ENCODE data around the gene SNX32.
A peak's percentile ranks its signal among the peaks of the same experiment; 100 is the strongest.

Gene SNX32

DNA sequence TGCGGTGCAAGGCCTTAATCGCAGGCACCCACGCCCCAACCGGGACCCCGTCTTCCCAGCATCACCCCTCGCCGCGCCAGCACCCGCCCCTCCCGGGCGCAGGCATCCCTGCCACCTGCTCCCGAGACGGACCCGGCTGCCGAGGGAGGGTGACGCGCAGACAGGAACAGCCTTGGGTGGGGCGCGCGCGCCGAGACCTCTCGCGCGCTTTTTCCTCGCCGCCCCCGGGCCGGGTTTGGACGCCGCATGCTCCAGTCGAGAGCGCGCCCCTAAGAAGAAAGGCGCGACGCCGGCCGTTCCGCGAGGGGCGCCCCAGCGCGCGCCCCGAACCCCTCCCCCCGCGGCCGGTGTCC is 23.7 kb downstream of the SNX32 start:
- DNase-seq (ENCODE audit: low read depth), result no peak

DNA sequence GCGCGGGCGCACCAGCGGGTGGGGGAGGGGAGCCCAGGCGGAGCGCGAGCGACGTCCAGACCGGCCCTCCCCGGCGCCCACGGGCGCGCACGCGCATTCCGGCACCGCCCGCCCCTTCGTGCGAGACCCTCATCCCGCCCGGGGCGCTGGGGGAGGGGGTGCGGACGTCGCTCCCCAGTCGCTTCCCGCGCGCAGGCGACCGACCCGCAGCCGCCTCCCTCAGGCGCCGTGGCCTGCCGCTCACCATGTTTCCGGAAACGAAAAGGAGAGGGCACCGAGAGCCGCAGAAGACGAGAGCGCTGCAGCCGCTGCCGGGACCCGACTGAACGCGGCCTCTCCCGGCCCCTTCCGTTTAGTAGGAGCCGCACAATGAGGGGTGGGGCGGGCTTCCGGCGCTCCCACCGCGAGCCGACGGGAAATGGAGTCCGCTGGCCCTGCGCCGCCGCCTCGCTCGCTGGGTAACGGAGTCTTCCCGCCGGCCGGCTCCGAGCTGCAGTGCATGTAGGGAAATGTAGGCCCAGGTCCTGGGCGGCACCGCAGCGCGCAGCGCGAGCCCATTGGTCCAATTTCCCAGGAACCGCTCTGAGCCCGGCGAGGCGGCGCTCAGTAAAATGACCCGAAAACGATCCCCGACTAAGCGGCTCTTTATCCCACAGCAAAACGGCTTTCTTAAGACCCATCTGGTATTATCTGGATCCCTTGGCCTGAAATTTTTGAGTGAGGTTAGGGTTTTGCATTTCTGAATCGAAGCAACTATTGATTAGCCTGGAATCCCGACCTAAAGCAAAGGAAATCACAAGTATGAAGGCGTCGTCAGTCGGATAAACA is 24.3 kb downstream of the SNX32 start, which contains the start of gene CFL1:
Gene CFL1, minus strand, starts transcription at position 328 of the 828 bp plus-strand sequence. Its CDS starts 81 bp downstream, at position 247.
- peak; percentile 84 for DNase-seq (ENCODE audit: low read depth)

DNA sequence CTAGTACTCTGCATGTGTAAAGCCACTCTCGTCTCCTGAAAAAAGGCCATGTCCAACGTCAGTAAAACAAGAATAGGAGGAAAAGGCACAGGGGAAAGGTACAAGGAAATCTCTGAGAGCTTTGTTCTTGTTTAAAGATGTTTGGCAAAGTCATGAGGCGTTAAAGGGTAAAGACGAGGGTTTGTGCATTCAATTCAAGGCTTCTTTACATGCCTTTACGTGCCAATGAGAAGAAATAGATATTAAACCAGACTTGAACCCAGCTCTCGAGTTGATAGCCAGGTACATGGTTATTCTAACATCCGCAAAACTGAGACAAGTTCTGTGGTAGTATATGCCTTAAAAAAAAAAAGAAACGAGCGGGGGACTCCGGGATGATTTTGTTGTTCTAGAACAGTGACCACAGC is 24.9 kb downstream of the SNX32 start:
- no peak for DNase-seq (ENCODE audit: low read depth)

DNA sequence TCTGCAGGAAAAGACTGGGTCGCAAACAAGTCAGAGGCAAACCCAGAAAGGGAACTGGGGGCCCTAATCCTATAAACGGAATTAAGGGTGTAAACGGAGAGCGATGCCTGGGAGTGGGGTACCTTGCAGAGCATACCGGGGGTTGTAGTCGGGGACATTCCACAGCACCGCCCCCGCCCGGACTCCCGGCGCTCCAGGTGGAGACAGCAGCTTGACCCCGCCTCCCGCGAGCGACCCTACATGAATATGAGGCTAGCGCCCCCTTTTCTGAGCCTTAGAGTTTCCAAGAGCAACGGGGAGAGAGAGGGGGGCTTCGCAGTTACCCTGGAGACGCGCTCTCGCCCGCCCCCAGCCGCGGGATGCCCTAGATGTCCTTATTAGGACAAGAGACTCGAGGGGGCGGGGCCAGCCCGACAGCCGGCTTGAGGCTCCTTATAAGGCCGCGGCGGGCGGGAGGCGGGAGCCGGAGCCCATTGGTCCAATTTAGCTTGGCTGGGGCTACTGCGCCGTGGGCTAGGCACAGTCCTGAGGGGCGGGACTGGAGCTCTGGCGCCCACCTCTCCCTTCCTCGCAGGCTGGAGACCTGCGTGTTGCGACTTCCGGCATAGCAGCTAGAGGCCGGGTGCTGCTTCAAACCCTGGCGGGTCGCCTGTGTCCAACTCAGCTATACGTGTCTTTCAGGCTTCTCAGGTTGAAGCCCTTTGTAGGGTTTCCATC is 25.5 kb downstream of the SNX32 start:
- DNase-seq (ENCODE audit: low read depth), result peak; percentile 71

DNA sequence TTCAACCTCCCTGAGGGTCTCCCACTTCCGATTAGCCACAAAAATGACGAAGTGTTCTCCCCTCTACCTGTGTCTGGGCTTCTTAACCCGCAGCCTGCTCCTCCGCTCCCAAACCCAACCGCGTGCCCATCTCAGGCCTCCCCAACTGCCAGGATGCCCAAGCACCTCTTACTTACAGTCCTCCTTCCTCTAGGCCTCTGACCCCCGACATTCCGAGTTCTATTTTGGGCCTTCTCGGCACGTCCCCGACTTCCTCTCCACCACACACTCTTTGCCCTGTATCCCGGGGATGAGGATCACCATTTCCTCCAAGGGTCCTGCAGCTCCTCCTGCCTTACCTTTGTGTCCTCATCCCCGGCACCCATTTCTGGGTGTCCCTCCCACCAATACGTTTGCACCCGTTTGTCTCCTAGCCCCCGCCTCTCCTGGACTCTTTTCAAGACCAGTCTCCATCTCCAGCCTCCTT is 26.1 kb downstream of the SNX32 start:
- DNase-seq (ENCODE audit: low read depth), result no peak

DNA sequence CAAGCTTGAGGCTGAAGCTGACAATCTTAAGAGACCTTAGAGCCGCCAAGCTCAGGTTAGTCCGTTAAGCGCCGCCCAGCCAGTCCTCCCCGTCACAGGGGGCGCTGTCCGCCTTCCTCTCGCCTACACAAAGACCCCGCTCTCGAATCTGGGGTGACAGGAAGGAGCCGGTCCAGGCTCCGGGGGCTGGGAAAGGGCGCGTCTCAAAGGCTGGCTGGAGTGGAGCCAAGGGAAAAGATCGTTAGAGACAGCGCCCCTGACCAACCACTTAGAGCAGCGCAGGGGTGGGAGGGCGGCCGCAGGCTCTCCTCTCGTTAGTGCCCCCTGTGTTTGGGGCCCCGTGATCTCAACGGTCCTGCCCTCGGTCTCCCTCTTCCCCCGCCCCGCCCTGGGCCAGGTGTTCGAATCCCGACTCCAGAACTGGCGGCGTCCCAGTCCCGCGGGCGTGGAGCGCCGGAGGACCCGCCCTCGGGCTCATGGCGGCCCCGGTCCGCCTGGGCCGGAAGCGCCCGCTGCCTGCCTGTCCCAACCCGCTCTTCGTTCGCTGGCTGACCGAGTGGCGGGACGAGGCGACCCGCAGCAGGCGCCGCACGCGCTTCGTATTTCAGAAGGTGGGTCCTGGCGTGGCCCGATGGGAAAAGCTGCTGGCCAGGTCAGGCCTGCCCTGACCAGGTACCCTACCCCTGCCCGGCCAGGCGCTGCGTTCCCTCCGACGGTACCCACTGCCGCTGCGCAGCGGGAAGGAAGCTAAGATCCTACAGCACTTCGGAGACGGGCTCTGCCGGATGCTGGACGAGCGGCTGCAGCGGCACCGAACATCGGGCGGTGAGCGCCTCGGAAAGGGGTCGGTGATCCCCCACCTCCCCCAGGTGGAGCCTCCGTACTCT is 26.8 kb downstream of the SNX32 start, which contains the start of gene MUS81:
Gene MUS81, plus strand, starts transcription at position 156 of the 887 bp plus-strand sequence. Its CDS starts 321 bp downstream, at position 477.
- DNase-seq (ENCODE audit: low read depth), result peak; percentile 78

DNA sequence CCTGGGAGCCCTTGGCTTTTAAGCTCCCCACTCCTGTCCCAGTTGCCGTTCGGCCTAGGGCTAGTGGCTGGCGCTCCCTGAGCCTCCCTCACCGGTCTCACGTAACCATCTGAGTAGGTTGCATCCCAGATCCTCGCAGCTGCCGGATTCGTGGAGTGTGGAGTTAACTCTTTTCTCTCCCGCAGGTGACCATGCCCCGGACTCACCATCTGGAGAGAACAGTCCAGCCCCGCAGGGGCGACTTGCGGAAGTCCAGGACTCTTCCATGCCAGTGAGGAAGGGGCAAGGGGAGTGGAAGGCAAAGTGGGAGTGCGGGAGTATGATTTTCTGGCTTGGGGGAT is 27.4 kb downstream of the SNX32 start:
- DNase-seq (ENCODE audit: low read depth), result no peak

DNA sequence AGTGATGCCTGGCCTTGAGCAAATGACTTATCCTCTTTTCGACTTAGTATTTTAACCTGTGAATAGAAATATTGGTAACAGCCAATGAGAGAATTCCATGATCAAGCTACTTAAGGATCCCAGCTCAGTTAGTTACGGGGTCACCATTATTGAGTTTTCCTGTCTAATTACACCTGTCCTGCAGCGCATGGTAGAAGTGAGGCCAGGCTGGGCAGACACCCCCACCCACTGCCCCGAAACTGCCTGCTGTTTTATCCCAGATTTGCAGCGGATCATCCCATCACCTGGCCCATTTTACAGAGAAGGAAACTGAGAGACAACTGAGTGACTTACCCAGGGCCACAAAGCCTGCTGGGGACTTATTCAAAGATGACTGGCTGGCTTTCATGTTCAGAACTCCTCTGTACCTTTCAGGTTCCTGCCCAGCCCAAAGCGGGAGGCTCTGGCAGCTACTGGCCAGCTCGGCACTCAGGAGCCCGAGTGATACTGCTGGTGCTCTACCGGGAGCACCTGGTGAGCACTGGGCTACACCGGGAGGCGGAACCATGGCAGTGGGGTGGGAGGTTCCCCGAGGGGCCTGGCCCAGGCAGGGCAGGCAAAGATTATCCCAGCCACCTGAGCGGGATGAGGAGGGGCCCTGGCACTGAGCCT is 27.9 kb downstream of the SNX32 start:
- no peak for DNase-seq (ENCODE audit: low read depth)

DNA sequence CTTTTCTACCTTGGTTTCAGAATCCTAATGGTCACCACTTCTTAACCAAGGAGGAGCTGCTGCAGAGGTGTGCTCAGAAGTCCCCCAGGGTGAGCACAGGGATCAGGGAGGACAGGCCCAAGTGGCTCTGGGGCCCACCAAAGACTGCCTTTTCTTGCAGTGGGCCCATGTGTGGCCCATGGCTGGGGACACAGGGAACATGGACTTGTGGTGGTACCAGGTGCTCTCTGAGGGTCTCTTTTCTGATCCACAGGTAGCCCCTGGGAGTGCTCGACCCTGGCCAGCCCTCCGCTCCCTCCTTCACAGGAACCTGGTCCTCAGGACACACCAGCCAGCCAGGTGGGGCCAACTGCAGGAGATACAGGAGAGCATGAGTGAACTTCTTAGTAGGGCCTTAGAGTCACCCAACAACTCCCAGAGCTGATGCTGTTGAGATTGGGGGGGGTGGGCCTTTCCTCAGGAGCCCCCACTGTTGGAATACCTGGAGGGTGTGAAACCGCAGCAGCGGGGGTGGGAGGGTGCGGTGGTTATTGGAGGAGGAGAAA is 28.5 kb downstream of the SNX32 start:
- no peak for DNase-seq (ENCODE audit: low read depth)

DNA sequence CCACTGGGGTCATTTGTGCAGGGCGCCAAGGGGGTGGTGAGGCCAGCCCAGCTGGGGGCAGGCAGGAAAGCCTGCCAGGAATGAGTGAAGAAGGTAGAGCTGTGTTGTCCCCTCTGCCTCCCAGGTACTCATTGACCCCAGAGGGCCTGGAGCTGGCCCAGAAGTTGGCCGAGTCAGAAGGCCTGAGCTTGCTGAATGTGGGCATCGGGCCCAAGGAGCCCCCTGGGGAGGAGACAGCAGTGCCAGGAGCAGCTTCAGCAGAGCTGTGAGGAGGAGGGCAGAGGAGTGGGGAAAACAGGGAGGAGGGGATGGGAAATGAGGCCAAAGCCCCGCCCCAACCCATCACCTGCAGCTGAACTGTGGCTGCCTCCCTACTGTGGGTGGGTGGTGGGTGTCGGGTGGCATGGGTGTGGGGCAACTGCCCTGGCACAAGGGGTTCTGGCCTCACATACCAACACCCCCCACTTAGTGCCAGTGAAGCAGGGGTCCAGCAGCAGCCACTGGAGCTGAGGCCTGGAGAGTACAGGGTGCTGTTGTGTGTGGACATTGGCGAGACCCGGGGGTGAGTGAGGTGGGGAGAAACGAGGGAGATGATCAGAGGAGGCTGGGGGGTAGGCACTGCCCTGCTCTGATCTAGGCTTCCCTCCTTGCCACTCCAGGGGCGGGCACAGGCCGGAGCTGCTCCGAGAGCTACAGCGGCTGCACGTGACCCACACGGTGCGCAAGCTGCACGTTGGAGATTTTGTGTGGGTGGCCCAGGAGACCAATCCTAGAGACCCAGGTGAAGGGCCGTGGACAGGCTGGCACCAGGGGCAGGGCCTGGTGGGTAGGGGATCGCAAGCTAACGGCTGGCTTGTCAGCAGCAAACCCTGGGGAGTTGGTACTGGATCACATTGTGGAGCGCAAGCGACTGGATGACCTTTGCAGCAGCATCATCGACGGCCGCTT is 29.5 kb downstream of the SNX32 start:
- no peak for DNase-seq (ENCODE audit: low read depth)

DNA sequence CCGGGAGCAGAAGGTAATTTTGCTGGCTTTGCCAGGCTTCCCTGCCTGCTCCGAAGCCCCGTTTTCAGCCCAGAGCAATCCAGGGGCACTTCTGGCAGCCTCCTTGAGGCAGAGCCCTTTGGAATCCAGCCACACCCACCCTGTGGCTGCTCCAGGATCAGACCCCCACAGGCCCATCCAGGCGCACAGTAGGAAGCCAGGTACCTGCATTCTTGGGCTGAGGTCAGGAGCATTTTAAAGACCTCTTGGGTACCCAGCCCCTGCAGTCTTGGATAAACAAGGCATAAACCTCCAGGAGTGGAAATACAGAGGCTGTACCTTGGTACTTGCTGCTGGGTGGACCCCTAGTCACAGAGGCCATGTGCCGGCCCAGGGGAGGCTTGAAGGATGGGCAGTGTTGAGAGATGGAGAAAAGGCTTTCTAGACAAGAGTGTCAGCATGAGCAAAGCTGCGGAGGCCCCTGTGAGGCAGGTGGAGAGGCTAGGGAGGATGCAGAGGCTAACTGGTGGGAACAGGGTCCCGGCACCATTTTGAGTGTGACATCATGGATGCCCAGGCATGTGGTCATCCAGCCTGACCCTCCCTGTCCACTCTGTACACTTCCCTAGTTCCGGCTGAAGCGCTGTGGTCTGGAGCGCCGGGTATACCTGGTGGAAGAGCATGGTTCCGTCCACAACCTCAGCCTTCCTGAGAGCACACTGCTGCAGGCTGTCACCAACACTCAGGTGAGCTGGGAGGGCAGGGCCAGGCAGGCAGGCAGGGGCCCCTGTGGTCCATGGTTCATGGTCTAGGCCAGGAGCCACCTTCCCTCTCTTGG is 30.3 kb downstream of the SNX32 start:
- DNase-seq (ENCODE audit: low read depth), result no peak

DNA sequence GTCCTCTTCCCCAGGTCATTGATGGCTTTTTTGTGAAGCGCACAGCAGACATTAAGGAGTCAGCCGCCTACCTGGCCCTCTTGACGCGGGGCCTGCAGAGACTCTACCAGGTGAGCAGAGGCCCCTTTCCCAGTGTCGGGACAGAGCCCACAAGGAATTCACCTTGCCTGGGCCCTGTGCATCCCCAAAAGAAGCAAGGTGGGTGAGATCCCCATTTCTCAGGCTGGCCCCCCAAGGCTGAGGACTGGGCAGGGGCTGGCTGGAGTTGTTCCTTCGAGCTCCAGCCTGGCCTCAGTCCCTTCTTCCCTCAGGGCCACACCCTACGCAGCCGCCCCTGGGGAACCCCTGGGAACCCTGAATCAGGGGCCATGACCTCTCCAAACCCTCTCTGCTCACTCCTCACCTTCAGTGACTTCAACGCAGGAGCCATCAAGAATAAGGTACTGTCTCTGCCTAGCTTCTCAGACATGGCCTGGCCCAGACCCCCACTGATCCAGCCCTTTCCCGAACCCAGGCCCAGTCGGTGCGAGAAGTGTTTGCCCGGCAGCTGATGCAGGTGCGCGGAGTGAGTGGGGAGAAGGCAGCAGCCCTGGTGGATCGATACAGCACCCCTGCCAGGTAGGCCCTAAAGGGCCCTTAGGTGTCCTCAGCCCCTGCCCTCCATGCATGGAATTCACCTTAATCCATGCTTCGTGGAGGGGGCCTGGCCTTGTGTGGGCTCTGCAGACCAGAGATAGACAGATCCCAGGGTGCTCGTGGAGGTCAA is 31.1 kb downstream of the SNX32 start:
- DNase-seq (ENCODE audit: low read depth), result no peak

DNA sequence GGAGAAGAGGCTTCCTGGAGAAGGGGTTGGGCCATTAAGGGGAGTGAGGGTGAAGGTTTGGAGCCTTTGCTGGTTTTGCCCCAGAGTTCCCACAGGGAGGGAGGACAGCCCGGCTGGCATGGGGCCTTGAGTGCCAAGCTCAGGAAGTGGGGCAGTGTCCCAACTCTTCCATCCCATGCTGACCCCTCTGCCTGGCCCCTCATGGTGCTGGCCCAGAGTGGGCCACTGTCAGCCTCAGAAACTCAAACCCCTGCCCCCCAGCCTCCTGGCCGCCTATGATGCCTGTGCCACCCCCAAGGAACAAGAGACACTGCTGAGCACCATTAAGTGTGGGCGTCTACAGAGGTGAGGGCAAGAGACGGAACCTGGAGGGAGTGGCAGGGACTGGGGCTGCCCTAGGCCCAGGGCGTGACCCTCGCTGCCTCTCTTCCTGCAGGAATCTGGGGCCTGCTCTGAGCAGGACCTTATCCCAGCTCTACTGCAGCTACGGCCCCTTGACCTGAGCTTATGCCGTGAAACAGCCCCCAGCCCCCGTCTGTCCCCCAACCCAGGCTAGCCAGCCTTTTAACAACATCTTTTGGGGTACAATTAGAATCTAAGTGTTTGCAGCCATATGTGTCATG is 31.9 kb downstream of the SNX32 start:
- DNase-seq (ENCODE audit: low read depth), result no peak

DNA sequence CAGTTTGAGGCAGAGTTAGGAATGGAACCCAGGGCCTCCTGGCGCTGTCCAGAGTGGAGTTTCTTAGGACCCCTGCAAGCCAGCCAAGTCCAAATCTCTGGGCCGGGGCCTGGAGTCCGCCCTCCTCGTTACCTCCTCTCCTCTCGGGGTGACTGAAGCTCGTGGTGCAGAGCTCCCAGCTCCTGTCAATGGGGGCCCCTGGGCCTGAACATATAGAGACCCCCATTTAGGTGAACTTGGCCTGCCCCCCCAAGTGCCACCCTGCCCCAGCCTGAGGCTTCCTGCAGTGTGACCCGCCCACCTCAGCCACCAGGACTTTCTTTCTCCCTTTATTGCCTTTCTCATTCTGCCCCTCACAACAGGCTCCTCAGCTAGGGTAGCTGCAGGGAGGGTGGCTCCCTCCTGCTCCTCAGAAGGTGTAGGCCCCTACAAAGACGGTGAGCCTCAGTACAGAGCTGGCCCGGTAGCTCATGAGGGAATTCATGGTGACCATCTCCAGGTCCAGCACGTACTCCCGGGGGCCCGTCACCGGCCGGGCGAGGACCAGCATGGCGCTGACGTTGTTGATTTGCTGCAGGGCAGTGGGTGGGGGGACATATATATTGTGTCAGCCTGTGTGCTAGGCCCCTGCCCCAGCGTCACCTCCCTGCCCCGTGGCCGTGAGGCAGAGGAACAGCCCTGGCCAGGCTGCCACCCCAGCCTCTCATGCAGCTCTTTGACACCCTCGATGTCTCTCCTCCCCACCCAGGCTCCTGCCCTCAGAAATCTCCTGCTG is 32.9 kb downstream of the SNX32 start:
- DNase-seq (ENCODE audit: low read depth), result no peak

DNA sequence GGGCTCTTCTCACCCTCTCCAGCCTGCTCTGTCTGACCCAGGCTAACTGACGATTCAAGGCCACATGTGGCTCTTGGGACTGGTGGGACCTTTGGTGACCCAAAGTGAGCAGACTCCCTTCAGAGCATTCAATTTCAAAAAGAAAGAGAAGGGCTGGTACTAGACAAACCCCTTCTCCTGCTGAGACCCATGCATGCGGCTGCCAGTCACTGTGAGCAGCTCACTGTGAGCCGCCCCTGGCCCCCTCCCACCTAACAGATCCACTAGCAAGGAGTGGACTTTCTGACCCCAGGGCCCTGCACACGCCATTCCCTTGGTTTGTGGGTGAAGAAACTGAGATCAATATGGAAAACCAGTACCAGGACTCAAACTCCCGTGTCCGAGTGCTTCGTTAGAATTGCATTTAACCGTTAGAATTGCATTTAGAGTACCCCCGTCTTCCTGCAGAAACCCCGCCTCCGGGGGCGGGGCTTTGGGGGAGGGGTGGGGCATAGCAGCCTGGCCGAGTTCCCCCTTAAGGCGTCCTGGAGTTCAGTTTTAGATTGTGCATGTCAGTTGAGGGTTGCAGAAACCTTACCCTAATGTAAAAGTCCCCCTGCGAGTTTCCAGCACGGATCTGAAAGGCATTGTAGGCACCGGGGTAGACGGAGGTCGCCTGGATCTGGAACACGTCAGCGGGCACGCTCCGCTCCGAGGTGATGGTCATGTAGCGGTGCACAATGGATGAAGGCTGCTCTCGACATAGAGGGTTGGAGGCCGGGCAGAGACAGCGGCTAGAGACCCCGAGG is 33.7 kb downstream of the SNX32 start:
- DNase-seq (ENCODE audit: low read depth), result no peak

DNA sequence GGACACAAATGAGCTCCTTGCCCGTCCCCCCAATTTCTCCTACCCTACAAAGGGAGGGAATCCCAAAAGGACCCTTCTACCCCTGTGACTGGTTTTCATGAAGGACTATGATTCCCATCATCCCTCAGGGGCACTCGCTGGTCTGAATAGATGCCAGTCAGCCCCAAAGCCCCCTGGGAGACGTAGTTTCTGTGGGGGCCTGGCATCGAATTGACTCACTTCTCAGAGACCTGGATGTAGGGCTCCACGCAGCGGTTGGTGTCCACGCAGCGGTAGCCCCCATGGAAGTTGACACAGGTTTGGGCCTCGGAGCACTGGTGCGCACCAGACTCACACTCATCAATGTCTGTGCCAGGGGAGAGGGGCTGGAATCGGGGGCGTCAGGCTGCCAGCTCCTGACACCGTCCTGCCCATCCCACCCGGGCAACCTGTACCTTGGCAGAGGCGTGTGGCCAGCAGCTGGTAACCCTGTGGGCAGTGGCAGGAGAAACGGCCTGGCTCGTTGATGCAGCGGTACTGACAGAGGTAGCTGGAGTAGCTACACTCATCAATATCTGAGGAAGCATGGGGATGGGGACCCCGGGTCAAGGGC is 34.4 kb downstream of the SNX32 start:
- DNase-seq (ENCODE audit: low read depth), result no peak
